Upper lobe of right lung (tissue), 1 donor: ENCODE results near the gene KRTAP10-9. TPM values are rescaled to one million over a fixed set of nuclear protein-coding genes. Genes with fewer than 3 reads are reported as not detected.
"Not testable (repeated sequence)": the region's sequence is repeated elsewhere in the genome, so short reads cannot be mapped to it uniquely, and the experiment has no call there.

Experiments
- ATAC-seq: fragments of 200-7000 bp; cut with Tn5 transposase; one replicate; pipeline ENCODE4 v1.9.1; 2020; ENCODE audit warnings: mild to moderate bottlenecking, moderate library complexity
- DNase-seq: peaks from one replicate; pipeline ENCODE4 v3.0.0-alpha.2; 2020
- H3K27ac ChIP-seq: fragments of 200-600 bp; one replicate; pipeline ENCODE4 v1.8.0; 2022
- H3K27me3 ChIP-seq: fragments of 200-600 bp; one replicate; pipeline ENCODE4 v1.8.0; 2022; ENCODE audit warnings: mild to moderate bottlenecking
- H3K36me3 ChIP-seq: fragments of 200-600 bp; one replicate; pipeline ENCODE4 v1.8.0; 2022
- H3K4me1 ChIP-seq: fragments of 200-600 bp; one replicate; pipeline ENCODE4 v1.8.0; 2022
- H3K4me3 ChIP-seq: fragments of 200-600 bp; one replicate; pipeline ENCODE4 v1.8.0; 2022; ENCODE audit warnings: mild to moderate bottlenecking
- H3K9me3 ChIP-seq: fragments of 200-600 bp; one replicate; pipeline ENCODE4 v1.8.0; 2022
- intact Hi-C: fragments of 100-400 bp; cut with DNase I; formaldehyde crosslinking; loops from one replicate; pipeline ENCODE4 v1.11.0; 2022
- total RNA-seq: library from RNA; stranded (reverse); fragmentation: NEBNext Ultra II Directional; extraction: Animal tissue kit (Norgen Biotek cat#: 25700); gene quantifications from one replicate; pipeline ENCODE4 v1.2.1, GENCODE V29; 2021
- TF ChIP-seq, protein P1 (sequence below): fragments of 200-600 bp; IDR thresholded peaks from one replicate; pipeline ENCODE4 v1.8.0; 2022; ENCODE audit warnings: antibody characterized with exemption
- donor health status: DM: no; HTN: yes; CAD: no; lungs with severe emphysema.

The KRTAP10-9 gene
- total RNA-seq, 1 donor from 2014 or later: not detected

DNA sequence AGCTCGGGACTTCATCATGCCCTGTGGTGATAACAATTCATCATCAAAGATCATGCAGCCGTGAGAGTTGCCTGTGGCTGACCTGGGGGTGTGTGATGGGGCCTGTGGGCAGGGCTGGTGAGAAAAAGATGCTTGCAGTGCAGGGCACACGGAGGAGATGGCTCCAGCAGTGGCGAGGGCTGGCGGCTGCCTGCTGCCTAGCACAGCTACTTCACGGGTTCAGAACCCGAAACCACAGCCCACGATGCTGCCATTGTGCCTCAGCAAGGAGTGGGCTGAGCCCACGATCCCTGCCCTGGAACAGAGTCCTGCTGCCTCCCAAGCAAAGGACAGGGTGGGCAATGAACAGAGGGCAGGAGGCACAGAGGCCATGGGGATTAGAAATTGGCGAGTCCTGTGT is 631 bp upstream of the KRTAP10-9 start:
- no peak overlapping the region for H3K4me3 ChIP-seq
- H3K27me3 ChIP-seq: no peaks in the 10 kb centered on the region
- peaks cover 17% of the 10 kb centered on the region for H3K9me3 ChIP-seq
- no peak for ATAC-seq
- H3K4me1 ChIP-seq: no peaks in the 10 kb centered on the region
- no peak for DNase-seq
- intact Hi-C loops: no loop called here
- H3K36me3 ChIP-seq: no peaks in the 10 kb centered on the region
- no peak overlapping the region for H3K27ac ChIP-seq
- TF ChIP-seq, protein P1, sequence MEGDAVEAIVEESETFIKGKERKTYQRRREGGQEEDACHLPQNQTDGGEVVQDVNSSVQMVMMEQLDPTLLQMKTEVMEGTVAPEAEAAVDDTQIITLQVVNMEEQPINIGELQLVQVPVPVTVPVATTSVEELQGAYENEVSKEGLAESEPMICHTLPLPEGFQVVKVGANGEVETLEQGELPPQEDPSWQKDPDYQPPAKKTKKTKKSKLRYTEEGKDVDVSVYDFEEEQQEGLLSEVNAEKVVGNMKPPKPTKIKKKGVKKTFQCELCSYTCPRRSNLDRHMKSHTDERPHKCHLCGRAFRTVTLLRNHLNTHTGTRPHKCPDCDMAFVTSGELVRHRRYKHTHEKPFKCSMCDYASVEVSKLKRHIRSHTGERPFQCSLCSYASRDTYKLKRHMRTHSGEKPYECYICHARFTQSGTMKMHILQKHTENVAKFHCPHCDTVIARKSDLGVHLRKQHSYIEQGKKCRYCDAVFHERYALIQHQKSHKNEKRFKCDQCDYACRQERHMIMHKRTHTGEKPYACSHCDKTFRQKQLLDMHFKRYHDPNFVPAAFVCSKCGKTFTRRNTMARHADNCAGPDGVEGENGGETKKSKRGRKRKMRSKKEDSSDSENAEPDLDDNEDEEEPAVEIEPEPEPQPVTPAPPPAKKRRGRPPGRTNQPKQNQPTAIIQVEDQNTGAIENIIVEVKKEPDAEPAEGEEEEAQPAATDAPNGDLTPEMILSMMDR: no peak

DNA sequence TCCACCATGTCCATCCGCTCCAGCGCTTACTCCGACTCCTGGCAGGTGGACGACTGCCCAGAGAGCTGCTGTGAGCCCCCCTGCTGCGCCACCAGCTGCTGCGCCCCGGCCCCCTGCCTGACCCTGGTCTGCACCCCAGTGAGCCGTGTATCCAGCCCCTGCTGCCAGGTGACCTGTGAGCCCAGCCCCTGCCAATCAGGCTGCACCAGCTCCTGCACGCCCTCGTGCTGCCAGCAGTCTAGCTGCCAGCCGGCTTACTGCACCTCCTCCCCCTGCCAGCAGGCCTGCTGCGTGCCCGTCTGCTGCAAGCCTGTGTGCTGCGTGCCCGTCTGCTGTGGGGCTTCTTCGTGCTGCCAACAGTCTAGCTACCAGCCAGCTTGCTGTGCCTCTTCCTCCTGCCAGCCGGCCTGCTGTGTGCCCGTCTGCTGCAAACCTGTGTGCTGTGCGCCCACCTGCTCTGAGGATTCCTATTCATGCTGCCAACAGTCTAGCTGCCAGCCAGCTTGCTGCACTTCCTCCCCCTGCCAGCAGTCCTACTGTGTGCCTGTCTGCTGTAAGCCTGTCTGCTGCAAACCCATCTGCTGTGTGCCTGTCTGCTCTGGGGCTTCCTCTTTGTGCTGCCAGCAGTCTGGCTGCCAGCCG is 409 bp downstream of the KRTAP10-9 start:
- H3K27me3 ChIP-seq, H3K27ac ChIP-seq, intact Hi-C loops, DNase-seq, H3K4me1 ChIP-seq, H3K36me3 ChIP-seq, H3K4me3 ChIP-seq, ATAC-seq: not testable (repeated sequence)
- peaks cover 20% of the 10 kb centered on the region for H3K9me3 ChIP-seq

DNA sequence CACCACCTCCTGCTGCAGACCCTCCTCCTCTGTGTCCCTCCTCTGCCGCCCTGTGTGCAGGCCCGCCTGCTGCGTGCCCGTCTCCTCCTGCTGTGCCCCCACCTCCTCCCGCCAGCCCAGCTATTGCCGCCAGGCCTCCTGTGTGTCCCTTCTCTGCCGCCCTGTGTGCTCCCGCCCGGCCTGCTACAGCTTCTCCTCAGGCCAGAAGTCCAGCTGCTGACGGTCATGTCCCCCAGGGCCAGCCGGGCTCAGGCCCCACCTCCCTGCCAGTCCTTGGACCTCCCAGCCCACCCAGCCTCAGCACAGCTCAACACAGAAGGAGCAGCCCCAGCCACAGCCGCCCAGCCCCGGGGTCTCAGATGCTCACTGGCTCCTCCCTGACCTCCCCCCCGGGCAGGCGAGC is 939 bp downstream of the KRTAP10-9 start:
- H3K27ac ChIP-seq, H3K36me3 ChIP-seq, intact Hi-C loops, H3K27me3 ChIP-seq, H3K4me1 ChIP-seq, H3K4me3 ChIP-seq, ATAC-seq: not testable (repeated sequence)
- DNase-seq: peak; percentile 52
- peaks cover 18% of the 10 kb centered on the region for H3K9me3 ChIP-seq

DNA sequence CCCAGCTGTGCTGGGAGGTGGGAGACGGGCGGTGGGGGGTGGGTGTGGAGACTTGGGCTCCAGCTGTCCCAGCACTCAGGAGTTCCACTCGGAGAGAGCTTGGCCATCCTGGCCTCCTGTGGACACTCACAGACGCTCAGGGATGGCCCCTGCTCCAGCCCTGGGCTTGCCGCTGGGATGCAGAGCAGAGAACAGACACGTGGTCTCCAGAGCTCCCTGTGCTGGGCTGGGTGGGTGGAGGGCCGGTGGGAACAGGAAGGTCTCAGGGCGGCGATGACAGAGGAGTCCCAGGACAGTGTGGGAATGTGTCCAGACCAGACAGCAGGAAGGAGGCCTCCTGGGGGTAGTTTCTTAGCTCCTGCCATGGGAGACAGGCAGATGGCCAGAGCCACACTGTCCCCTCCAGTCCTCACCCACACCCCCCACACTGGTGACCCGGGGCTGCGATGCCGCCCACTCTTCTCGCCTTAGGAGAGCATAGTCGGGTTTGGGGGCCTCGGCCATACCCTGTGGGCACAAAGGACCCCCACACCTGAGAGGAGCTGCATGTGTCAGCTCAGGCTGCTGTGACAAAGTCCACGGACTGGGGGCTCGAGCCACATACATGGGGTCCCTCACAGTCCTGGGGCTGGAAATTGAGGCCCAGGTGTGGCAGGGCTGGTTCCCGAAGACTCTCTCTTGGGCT is 2.0 kb downstream of the KRTAP10-9 start:
- intact Hi-C loops: no loop called here

DNA sequence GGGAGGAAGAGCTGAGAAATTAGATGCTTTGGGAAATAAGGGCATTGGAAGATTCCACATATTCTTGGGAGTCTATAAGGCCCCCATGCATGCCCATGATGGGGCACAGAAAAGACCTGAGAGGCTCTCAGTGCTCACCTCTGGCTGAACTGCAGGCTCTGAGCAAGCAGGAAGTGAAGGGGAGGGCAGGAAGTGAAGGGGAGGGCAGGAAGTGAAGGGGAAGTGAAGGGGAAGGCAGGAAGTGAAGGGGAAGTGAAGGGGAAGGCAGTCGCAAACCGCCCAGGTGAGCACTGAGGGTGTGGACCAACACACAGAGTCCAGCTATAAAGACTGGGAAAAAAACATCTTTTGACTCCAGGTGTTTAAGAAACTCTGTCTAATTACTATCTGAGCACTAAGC is 3.5 kb downstream of the KRTAP10-9 start:
- intact Hi-C loops: no loop called here
- ATAC-seq (no peak), DNase-seq (no peak)
- Histone ChIP-seq H3K27ac (no peak overlapping the region), H3K9me3 (peaks cover 8% of the 10 kb centered on the region), H3K27me3 (no peaks in the 10 kb centered on the region), H3K4me1 (no peaks in the 10 kb centered on the region), H3K4me3 (no peak overlapping the region), H3K36me3 (no peaks in the 10 kb centered on the region)
- TF ChIP-seq, protein P1: no peak

More for the DNA sequence above, 2.0 kb downstream of the KRTAP10-9 start:
- H3K4me1 ChIP-seq: no peaks in the 10 kb centered on the region
- DNase-seq (no peak), ATAC-seq (peak; percentile 33)
- no peaks in the 10 kb centered on the region for H3K27me3 ChIP-seq
- H3K9me3 ChIP-seq: peaks cover 12% of the 10 kb centered on the region
- H3K36me3 ChIP-seq: no peaks in the 10 kb centered on the region
- TF ChIP-seq, protein P1: no peak
- H3K4me3 ChIP-seq: no peak overlapping the region
- H3K27ac ChIP-seq: no peak overlapping the region

DNA sequence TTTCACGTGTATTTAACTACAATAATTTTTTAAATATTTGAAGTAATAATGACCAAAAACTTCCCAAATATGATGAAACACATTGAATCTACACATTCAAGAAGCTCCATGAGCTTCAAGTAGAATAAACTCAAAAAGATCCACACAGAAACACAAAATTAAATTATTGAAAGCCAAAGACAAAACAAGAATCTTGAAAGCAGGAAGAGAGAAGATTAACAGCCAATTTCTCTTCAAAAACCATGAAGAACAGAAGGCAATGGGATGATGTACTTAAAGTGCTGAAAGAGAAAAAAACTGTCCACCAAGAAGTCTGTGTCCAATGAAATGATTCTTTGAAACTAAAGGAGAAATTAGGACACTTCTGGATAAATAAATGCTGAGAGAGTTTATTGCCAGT is 5.2 kb downstream of the KRTAP10-9 start:
- no peaks in the 10 kb centered on the region for H3K4me1 ChIP-seq
- TF ChIP-seq, protein P1: no peak
- ATAC-seq (no peak), DNase-seq (no peak)
- no peaks in the 10 kb centered on the region for H3K36me3 ChIP-seq
- H3K4me3 ChIP-seq: no peak overlapping the region
- intact Hi-C loops: no loop called here
- peaks cover 8% of the 10 kb centered on the region for H3K9me3 ChIP-seq
- H3K27ac ChIP-seq: no peak overlapping the region
- H3K27me3 ChIP-seq: no peaks in the 10 kb centered on the region
